ENCODE measurements around the gene PLOD2. TPM values are rescaled to one million over a fixed set of nuclear protein-coding genes. Genes with fewer than 3 reads are reported as not detected.

Gene PLOD2
- under 1 TPM; 0.21 to 0.71 (median 0.61) TPM for total RNA-seq

DNA sequence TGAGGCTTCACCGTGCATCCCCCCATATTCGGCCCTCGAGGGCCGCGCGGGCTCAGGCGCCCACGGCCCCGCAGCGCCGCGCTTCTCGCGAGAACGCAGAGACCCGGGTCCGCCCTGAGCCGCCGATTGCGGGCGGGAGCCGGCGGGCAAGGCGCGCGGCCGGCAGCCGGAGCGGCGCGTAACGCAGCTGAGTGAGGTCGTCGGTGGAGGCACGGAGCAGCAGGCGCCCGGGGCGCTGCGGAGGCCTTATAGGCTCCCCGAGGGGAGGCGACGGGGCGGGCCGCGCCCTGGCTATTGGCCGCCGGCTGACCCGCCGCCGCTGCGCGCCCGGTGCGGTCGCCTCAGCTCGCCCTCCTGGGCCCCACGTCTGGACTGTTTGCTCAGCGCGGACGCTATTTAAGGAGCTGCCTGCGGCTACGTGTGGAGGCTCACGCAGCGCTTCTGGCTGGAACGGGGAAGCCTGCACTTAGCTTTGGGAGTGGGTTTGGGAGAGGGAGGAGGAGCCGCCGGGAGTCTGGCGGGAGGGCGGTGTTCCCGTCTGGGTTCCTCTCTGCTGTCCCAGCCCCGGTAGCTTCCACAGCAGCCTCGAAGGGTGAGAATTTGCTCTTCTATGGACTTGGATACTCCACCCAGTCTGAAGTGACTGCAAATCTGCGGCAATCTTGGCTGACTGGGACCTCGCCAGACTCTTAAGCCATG is at the start of gene PLOD2:
Gene PLOD2 (minus strand): TSS at position 221 of the 699 bp plus-strand sequence. CDS start 195 bp downstream, at position 26.
- peak within 1 kb of the TSS; percentile 50 for H3K4me3 Mint-ChIP-seq
- DNase-seq: no peak
- H3K27me3 Mint-ChIP-seq (ENCODE audit: low read depth): peaks cover 47% of the 10 kb centered on the region
- H3K36me3 Mint-ChIP-seq (ENCODE audit: insufficient read depth): no peaks in the 10 kb centered on the region
- ATAC-seq: peak; percentile 71
- H3K9me3 Mint-ChIP-seq: no peaks in the 10 kb centered on the region
- H3K4me1 Mint-ChIP-seq (ENCODE audit: low read depth): peaks cover 14% of the 10 kb centered on the region

DNA sequence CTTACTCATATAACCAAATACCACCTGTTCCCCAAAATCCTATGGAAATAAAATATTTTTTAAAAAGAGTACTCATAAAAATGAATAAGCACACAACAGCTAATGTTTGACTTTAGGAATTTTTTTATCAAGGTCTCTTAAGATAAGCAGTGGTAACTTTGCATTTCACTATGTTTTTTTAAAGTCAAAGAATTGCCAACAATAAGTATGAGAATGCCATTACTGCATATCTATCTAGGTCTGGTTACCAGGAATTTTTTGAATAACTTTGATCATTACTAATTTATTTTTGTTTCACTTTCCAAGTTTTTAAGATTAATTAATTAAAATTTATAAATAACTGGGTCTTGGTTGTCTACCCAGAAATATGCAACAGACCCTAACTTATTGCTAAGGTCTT is 48.4 kb upstream of the PLOD2 start:
- no peaks in the 10 kb centered on the region for H3K4me1 Mint-ChIP-seq (ENCODE audit: low read depth)
- DNase-seq (no peak), ATAC-seq (no peak)
- H3K4me3 Mint-ChIP-seq: no peak overlapping the region
- H3K9me3 Mint-ChIP-seq: no peaks in the 10 kb centered on the region
- H3K27me3 Mint-ChIP-seq (ENCODE audit: low read depth): no peaks in the 10 kb centered on the region
- H3K36me3 Mint-ChIP-seq (ENCODE audit: insufficient read depth): no peaks in the 10 kb centered on the region

DNA sequence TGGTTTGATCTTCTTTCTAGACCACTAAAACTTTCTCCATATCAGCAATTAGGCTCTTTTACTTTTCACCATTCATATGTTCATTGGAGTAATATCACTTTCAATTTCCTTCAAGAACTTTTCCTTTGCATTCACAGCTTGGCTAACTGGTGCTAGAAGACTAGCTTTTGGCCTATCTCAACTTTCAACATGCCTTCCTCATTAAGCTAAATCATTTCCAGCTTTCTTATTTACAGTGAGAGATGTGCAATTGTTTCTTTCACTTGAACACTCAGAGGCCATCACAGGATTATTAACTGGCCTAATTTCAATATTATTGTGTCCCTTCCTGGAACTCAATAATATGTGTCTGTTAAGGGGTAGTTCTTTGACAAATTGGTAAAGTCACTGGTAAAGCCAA is 42.8 kb upstream of the PLOD2 start:
- H3K27me3 Mint-ChIP-seq (ENCODE audit: low read depth): no peaks in the 10 kb centered on the region
- no peaks in the 10 kb centered on the region for H3K9me3 Mint-ChIP-seq
- no peaks in the 10 kb centered on the region for H3K4me1 Mint-ChIP-seq (ENCODE audit: low read depth)
- ATAC-seq (no peak), DNase-seq (no peak)
- no peak overlapping the region for H3K4me3 Mint-ChIP-seq
- no peaks in the 10 kb centered on the region for H3K36me3 Mint-ChIP-seq (ENCODE audit: insufficient read depth)

DNA sequence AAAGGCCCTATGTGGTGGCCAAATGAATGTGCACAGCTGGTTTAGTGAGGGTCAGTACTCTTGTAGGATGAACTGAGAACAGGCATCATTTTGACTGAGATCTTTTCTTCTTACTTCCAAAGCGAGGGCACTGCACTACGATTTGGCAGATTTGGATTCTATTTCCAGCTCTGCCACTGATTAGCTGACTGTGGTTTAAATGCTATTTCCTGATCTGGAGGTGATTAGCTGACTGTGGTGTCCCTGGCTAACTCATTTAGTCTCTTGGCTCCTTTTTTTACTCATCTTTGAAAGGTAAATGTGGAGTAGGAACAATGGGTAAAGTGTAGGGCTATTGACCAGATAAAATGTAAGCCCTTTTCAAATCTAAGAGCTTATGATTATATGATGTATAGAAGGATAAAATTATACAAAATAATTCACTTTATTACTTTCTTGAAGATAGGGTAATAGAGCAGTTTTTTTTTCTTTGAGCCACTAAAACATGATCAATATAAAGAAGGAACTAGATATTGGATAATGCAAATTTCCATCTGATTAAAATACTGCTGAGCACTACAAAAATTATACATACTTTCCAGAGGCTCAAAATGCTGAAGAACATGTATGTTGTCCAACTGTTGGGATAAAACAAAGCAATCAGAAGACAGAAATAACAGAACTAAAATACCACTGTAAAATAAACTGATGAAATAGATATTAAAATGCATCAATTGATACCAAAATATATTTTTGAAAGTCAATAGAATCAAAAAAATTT is 39.7 kb upstream of the PLOD2 start:
- H3K4me3 Mint-ChIP-seq: no peak overlapping the region
- DNase-seq (no peak), ATAC-seq (no peak)
- H3K36me3 Mint-ChIP-seq (ENCODE audit: insufficient read depth): no peaks in the 10 kb centered on the region
- no peaks in the 10 kb centered on the region for H3K4me1 Mint-ChIP-seq (ENCODE audit: low read depth)
- peaks cover 4% of the 10 kb centered on the region for H3K27me3 Mint-ChIP-seq (ENCODE audit: low read depth)
- H3K9me3 Mint-ChIP-seq: no peaks in the 10 kb centered on the region

DNA sequence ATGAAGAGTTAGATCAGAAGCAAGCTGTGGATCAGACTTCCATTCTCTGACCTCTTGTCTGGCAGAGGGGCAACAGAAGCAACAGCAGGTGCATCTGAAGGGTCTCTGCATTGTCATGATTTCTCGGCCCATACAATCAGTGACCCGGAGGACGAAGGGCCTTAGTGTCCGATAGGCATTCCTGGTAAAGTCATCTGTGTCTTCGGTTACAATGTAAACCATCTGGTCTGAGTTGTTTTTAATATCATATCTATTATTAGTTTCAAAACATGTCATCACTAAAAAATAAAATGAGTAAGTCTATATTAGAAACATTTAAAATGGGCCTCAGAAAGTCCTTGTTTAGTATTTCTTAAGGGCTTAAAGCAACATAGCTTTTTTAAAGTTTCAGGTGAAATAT is 38.8 kb upstream of the PLOD2 start:
- no peak for ATAC-seq
- Mint-ChIP-seq H3K4me1 (ENCODE audit: low read depth) (no peaks in the 10 kb centered on the region), H3K4me3 (no peak overlapping the region), H3K9me3 (no peaks in the 10 kb centered on the region), H3K27me3 (ENCODE audit: low read depth) (peaks cover 4% of the 10 kb centered on the region), H3K36me3 (ENCODE audit: insufficient read depth) (no peaks in the 10 kb centered on the region)
- no peak for DNase-seq

DNA sequence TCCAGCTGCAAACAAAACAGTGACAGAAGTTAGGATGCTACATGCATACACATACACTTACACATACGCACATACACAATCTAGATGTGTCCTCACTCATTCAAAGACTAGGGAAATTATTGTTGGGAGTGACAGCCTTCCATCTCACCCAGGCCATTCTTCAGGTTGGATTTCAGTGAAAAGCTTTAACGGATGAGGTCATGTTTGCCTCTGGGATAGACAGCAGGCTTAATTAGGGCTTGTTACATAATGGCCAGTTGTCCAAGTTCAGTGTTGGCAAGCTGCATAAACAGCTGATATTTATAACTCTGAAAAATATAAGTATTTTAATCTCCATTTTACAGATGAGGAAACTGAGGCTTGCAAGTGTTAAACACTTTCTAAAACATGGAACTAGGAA is 35.8 kb upstream of the PLOD2 start:
- Mint-ChIP-seq H3K27me3 (ENCODE audit: low read depth) (peaks cover 4% of the 10 kb centered on the region), H3K4me1 (ENCODE audit: low read depth) (no peaks in the 10 kb centered on the region), H3K9me3 (no peaks in the 10 kb centered on the region), H3K4me3 (no peak overlapping the region), H3K36me3 (ENCODE audit: insufficient read depth) (no peaks in the 10 kb centered on the region)
- DNase-seq: no peak
- no peak for ATAC-seq

DNA sequence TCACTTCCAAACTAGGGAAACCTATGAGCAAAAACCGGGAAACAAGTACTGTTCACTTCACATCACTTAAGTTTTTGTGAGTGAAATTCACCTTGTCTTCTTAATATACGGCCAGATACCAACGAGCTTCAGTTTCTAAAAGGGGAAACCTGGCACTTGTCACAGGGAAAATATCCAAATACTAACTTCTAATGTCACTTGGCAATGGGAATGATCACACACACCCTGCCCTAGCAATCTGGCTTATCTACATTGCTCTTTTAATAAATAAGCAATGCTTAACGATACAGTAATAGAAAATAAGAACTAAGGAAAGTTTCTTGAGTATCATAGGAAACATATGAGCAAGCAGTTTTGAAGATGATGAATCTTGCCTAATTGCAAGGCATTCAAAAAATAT is 34.6 kb upstream of the PLOD2 start:
- H3K4me1 Mint-ChIP-seq (ENCODE audit: low read depth): no peaks in the 10 kb centered on the region
- peaks cover 4% of the 10 kb centered on the region for H3K27me3 Mint-ChIP-seq (ENCODE audit: low read depth)
- DNase-seq (no peak), ATAC-seq (no peak)
- H3K36me3 Mint-ChIP-seq (ENCODE audit: insufficient read depth): no peaks in the 10 kb centered on the region
- no peak overlapping the region for H3K4me3 Mint-ChIP-seq
- no peaks in the 10 kb centered on the region for H3K9me3 Mint-ChIP-seq

DNA sequence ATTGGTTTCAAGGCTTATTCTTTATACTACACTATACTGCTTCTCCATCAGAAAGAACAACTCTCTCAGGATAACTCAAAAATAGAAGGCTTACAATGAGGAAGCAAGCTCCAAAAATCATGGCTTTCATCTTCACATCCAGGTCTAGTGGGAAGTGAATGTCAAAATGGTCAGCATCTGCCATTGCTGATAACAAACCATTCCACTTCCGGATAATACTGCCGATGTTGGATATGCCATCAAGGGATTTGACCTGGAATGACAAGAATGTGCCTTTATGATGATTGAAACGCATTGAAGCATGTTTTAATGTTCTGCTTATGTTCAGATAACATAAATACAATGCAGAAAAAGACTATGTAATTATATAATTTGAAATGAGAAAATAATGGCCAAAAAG is 34.0 kb upstream of the PLOD2 start:
- H3K27me3 Mint-ChIP-seq (ENCODE audit: low read depth): peaks cover 4% of the 10 kb centered on the region
- ATAC-seq: no peak
- H3K4me1 Mint-ChIP-seq (ENCODE audit: low read depth): no peaks in the 10 kb centered on the region
- no peaks in the 10 kb centered on the region for H3K9me3 Mint-ChIP-seq
- no peaks in the 10 kb centered on the region for H3K36me3 Mint-ChIP-seq (ENCODE audit: insufficient read depth)
- H3K4me3 Mint-ChIP-seq: no peak overlapping the region
- DNase-seq: no peak

DNA sequence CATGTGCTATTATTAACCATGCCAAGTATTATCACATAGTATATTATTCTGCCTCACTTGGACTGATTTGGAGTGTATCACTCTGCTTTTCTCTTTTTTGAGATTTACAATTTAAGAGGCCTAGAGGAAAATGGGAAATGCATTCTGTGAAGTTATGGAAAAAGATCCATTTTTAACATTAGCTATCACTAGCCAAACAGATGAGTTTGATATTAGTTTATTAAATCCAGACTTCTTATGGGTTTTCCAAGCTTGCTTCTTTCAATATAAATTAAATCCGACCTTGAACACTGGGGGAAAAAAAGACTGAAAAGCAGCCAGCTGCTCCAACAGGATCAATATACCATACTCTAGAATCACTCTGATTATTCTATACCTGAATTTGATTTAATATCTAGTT is 30.1 kb upstream of the PLOD2 start:
- Mint-ChIP-seq H3K36me3 (ENCODE audit: insufficient read depth) (no peaks in the 10 kb centered on the region), H3K9me3 (no peaks in the 10 kb centered on the region), H3K27me3 (ENCODE audit: low read depth) (peaks cover 1% of the 10 kb centered on the region), H3K4me1 (ENCODE audit: low read depth) (no peaks in the 10 kb centered on the region), H3K4me3 (no peak overlapping the region)
- DNase-seq: no peak
- no peak for ATAC-seq

DNA sequence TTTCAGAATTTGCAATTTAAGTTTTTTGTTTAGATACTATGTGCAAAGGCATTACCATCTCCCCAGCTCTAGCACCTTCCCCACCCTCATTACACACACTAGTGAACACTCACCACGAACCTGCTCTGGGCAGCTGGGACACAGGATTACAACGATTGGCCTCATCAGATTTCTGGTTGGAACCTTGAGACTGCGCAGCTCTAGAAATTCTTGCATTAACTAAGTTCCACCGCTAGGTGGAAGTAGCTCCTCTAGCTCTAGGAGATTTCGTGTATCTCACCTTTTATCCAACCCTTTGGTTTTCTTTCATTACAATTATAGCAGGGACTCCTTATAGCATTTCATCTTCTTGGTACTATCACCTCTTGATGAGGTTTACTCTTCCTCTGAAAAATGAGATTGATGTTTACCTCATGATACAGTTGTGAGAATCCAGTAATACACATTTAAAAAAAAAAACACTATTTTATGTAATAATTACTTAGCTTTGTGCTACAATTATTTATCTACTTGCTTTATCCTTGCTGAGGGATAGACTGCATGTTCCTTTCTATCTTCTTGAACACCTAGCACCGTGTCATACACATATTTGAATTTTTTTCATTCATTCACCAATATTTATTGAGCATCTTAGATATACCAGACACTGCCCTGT is 28.7 kb upstream of the PLOD2 start:
- Mint-ChIP-seq H3K4me1 (ENCODE audit: low read depth) (no peaks in the 10 kb centered on the region), H3K9me3 (no peaks in the 10 kb centered on the region), H3K36me3 (ENCODE audit: insufficient read depth) (no peaks in the 10 kb centered on the region), H3K27me3 (ENCODE audit: low read depth) (peaks cover 1% of the 10 kb centered on the region), H3K4me3 (no peak overlapping the region)
- ATAC-seq: no peak
- no peak for DNase-seq

DNA sequence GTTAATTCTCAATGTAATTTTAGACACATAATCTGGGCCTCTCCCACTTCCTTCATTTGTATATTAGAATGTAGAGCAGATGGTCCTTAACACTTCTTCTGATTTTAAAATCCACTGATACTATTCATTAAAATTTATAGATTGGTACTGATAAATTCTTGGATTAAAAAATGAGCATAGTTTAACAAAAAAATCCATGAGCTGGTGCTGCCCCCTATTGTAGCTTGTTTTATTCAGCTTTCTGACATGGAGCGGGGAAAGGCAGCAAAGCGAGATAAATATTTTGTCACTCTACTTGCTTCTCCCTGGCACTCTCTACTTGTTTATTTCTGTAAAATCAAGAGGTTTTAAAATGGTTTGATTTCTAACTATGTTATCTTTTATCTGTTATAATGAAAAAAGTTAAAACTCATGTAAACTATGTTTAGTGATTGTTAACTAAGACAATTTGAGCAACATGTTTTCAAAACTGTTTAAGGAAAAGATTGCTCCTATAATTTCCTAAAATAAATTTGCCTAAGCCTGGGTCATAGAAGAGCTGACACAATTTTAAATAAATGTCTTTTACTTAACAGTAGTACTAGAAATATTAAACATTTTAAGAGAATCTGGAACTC is 26.5 kb upstream of the PLOD2 start:
- no peak overlapping the region for H3K4me3 Mint-ChIP-seq
- ATAC-seq (no peak), DNase-seq (no peak)
- no peaks in the 10 kb centered on the region for H3K9me3 Mint-ChIP-seq
- no peaks in the 10 kb centered on the region for H3K4me1 Mint-ChIP-seq (ENCODE audit: low read depth)
- peaks cover 1% of the 10 kb centered on the region for H3K27me3 Mint-ChIP-seq (ENCODE audit: low read depth)
- H3K36me3 Mint-ChIP-seq (ENCODE audit: insufficient read depth): no peaks in the 10 kb centered on the region

DNA sequence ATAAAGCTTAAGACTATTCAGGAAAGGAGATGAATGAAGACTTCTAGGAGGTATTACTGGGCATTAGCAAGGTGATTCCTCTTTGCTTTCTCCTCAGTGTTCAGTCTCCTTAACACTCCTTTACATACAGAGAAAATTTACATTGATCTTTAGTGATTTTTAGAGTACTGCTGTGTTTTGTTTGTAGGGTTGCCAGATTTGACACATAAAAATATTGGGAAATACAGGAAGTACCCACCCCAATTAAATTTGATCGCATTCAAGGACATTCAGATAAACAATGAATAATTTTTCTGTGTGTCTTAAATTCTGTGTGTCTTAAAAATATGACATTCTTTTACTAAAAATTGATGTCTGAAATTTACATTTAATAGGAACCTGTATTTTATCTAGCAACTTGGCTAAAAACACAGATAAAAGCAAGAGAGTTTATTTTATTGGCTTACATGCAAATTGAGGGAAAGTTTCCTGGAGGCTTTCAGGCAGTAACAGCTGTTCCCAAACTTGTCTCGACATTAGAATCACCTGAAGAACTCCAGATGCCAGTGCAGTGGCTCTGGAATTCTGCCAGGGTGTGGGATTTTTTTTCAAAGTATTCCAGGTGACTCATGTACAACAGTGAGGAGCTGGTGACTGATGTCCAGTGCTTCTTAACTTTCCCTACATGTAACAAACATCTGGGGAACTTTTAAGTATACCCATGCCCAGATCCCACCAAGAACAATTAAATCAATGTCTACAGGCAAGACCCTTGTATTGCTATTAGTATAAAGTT is 23.4 kb upstream of the PLOD2 start:
- no peaks in the 10 kb centered on the region for H3K36me3 Mint-ChIP-seq (ENCODE audit: insufficient read depth)
- peaks cover under 1% of the 10 kb centered on the region for H3K27me3 Mint-ChIP-seq (ENCODE audit: low read depth)
- no peak for ATAC-seq
- H3K4me3 Mint-ChIP-seq: no peak overlapping the region
- H3K4me1 Mint-ChIP-seq (ENCODE audit: low read depth): no peaks in the 10 kb centered on the region
- no peaks in the 10 kb centered on the region for H3K9me3 Mint-ChIP-seq
- no peak for DNase-seq

DNA sequence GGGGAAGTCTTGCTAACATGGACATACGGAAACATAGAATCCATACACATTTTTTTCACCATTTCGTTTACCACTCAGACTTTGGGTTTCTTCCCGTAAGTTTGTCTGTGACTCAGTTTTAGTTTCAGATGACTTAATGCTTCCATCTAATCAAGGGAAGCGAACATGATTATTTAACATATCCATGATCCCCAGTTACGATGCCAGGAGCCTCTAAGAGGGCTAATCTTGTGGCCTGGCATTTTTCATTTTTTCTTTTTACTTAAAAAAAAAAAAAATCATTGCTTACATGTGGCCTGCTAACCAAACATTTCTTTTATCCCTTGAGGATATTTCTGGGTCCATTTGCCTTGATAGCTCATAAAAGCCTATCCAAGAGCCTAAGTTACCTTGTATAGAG is 20.2 kb upstream of the PLOD2 start:
- ATAC-seq: no peak
- H3K9me3 Mint-ChIP-seq: no peaks in the 10 kb centered on the region
- H3K4me3 Mint-ChIP-seq: no peak overlapping the region
- no peaks in the 10 kb centered on the region for H3K36me3 Mint-ChIP-seq (ENCODE audit: insufficient read depth)
- no peak for DNase-seq
- H3K4me1 Mint-ChIP-seq (ENCODE audit: low read depth): no peaks in the 10 kb centered on the region
- no peaks in the 10 kb centered on the region for H3K27me3 Mint-ChIP-seq (ENCODE audit: low read depth)

DNA sequence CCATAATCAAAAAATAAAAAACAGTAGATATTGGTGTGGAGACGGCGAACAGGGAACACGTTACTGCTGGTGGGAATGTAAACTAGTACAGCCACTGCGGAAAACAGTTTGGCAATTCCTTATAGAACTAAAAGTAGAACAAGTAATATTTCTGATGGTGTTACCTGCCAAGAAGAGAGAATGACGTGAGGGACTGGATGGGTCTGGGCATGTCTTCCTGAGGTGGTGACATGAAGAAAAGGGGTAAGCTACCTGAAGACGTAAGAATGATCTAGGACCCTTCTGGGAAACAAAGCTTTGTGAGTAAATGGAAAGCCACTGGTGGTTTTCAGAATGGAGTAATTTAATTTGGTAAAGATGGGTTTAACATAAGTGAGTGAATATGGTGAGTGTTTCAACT is 19.4 kb upstream of the PLOD2 start:
- no peaks in the 10 kb centered on the region for H3K4me1 Mint-ChIP-seq (ENCODE audit: low read depth)
- H3K27me3 Mint-ChIP-seq (ENCODE audit: low read depth): peaks cover 3% of the 10 kb centered on the region
- H3K4me3 Mint-ChIP-seq: no peak overlapping the region
- H3K9me3 Mint-ChIP-seq: no peaks in the 10 kb centered on the region
- ATAC-seq (no peak), DNase-seq (no peak)
- H3K36me3 Mint-ChIP-seq (ENCODE audit: insufficient read depth): no peaks in the 10 kb centered on the region

Data from activated T-cell treated with anti-CD3 and anti-CD28 coated beads, Interleukin-2, amount 50 U/mL, for 4 hours (primary cell).